HUES48 (cell line): ENCODE data around the gene RASA3.
"Not testable (repeated sequence)": the region's sequence is repeated elsewhere in the genome, so short reads cannot be mapped to it uniquely, and the experiment has no call there.

Source experiments
- H3K27ac ChIP-seq: one replicate; pipeline ENCODE4 v1.7.0; 2013; ENCODE audit warnings: low read depth, low read length, inconsistent platforms
- H3K27me3 ChIP-seq: 2 replicates; pipeline ENCODE4 v1.6.1; 2013; ENCODE audit warnings: mild to moderate bottlenecking, low read length; ENCODE audit not compliant: control insufficient read depth, insufficient read depth
- H3K36me3 ChIP-seq: 2 replicates; pipeline ENCODE4 v1.6.1; 2013; ENCODE audit warnings: low read length; ENCODE audit not compliant: control insufficient read depth, insufficient read depth
- H3K4me1 ChIP-seq: 2 replicates; pipeline ENCODE4 v1.6.1; 2013; ENCODE audit warnings: mild to moderate bottlenecking, low read length; ENCODE audit not compliant: control insufficient read depth, insufficient read depth
- H3K4me3 ChIP-seq: 2 replicates; pipeline ENCODE4 v1.5.1; 2013; ENCODE audit warnings: mild to moderate bottlenecking, low read depth, low read length
- H3K9ac ChIP-seq: 2 replicates; pipeline ENCODE4 v1.6.1; 2013; ENCODE audit warnings: mild to moderate bottlenecking, low read depth, low read length, moderate library complexity
- H3K9me3 ChIP-seq: 2 replicates; pipeline ENCODE4 v1.6.1; 2013; ENCODE audit warnings: low read length; ENCODE audit not compliant: control insufficient read depth, insufficient read depth

RASA3 gene

GRCh38 chr13:114109641-114110041 is 22.8 kb downstream of the RASA3 start:
- H3K27me3 ChIP-seq = no peaks in the 10 kb centered on the region
- no peaks in the 10 kb centered on the region for H3K9me3 ChIP-seq
- no peak overlapping the region for H3K4me3 ChIP-seq
- H3K36me3 ChIP-seq = no peaks in the 10 kb centered on the region
- no peak overlapping the region for H3K27ac ChIP-seq
- peaks cover 34% of the 10 kb centered on the region for H3K4me1 ChIP-seq
- no peak overlapping the region for H3K9ac ChIP-seq

- Histone ChIP-seq H3K9me3 (no peaks in the 10 kb centered on the region), H3K4me1 (peaks cover 34% of the 10 kb centered on the region), H3K36me3 (no peaks in the 10 kb centered on the region), H3K27me3 (no peaks in the 10 kb centered on the region), H3K27ac (no peak overlapping the region), H3K4me3 (no peak overlapping the region), H3K9ac (no peak overlapping the region)
These were observed 23.5 kb downstream of the RASA3 start for GRCh38 chr13:114108894-114109293.

GRCh38 chr13:114108141-114108761 is 24.2 kb downstream of the RASA3 start:
- Histone ChIP-seq H3K36me3 (no peaks in the 10 kb centered on the region), H3K27ac (no peak overlapping the region), H3K4me3 (no peak overlapping the region), H3K4me1 (peaks cover 34% of the 10 kb centered on the region), H3K9me3 (no peaks in the 10 kb centered on the region), H3K27me3 (no peaks in the 10 kb centered on the region), H3K9ac (no peak overlapping the region)

- Histone ChIP-seq H3K27ac (no peak overlapping the region), H3K4me1 (peaks cover 28% of the 10 kb centered on the region), H3K27me3 (no peaks in the 10 kb centered on the region), H3K4me3 (no peak overlapping the region), H3K9me3 (no peaks in the 10 kb centered on the region), H3K36me3 (no peaks in the 10 kb centered on the region), H3K9ac (no peak overlapping the region)
These were observed 24.7 kb downstream of the RASA3 start for GRCh38 chr13:114107686-114108081.

GRCh38 chr13:114106991-114107685 is 25.3 kb downstream of the RASA3 start:
- H3K9ac ChIP-seq = no peak overlapping the region
- H3K27ac ChIP-seq = no peak overlapping the region
- peaks cover 22% of the 10 kb centered on the region for H3K4me1 ChIP-seq
- H3K4me3 ChIP-seq = no peak overlapping the region
- H3K27me3 ChIP-seq = no peaks in the 10 kb centered on the region
- H3K36me3 ChIP-seq = no peaks in the 10 kb centered on the region
- H3K9me3 ChIP-seq = no peaks in the 10 kb centered on the region

- H3K4me3 ChIP-seq = no peak overlapping the region
- H3K9ac ChIP-seq = no peak overlapping the region
- H3K36me3 ChIP-seq = no peaks in the 10 kb centered on the region
- H3K27me3 ChIP-seq = no peaks in the 10 kb centered on the region
- no peak overlapping the region for H3K27ac ChIP-seq
- peaks cover 16% of the 10 kb centered on the region for H3K4me1 ChIP-seq
- H3K9me3 ChIP-seq = no peaks in the 10 kb centered on the region
These were observed 25.9 kb downstream of the RASA3 start for GRCh38 chr13:114106526-114106925.

- Histone ChIP-seq H3K4me1 (peaks cover 15% of the 10 kb centered on the region), H3K27me3 (no peaks in the 10 kb centered on the region), H3K27ac (no peak overlapping the region), H3K9ac (no peak overlapping the region), H3K36me3 (no peaks in the 10 kb centered on the region), H3K4me3 (no peak overlapping the region), H3K9me3 (no peaks in the 10 kb centered on the region)
These were observed 26.8 kb downstream of the RASA3 start for GRCh38 chr13:114105521-114106225.

- Histone ChIP-seq H3K4me3 (no peak overlapping the region), H3K27ac (no peak overlapping the region), H3K9ac (no peak overlapping the region), H3K9me3 (no peaks in the 10 kb centered on the region), H3K27me3 (no peaks in the 10 kb centered on the region), H3K4me1 (peaks cover 10% of the 10 kb centered on the region), H3K36me3 (no peaks in the 10 kb centered on the region)
These were observed 27.5 kb downstream of the RASA3 start for GRCh38 chr13:114104655-114105520.

GRCh38 chr13:114103801-114104654 is 28.4 kb downstream of the RASA3 start:
- H3K36me3 ChIP-seq = no peaks in the 10 kb centered on the region
- H3K27me3 ChIP-seq = no peaks in the 10 kb centered on the region
- no peak overlapping the region for H3K4me3 ChIP-seq
- H3K9me3 ChIP-seq = no peaks in the 10 kb centered on the region
- H3K9ac ChIP-seq = no peak overlapping the region
- no peak overlapping the region for H3K27ac ChIP-seq
- H3K4me1 ChIP-seq = peaks cover 2% of the 10 kb centered on the region; the same call in 1 of the 2 replicates

GRCh38 chr13:114103289-114103621 is 29.2 kb downstream of the RASA3 start:
- H3K27me3 ChIP-seq, H3K27ac ChIP-seq, H3K36me3 ChIP-seq, H3K9ac ChIP-seq, H3K4me1 ChIP-seq, H3K4me3 ChIP-seq, H3K9me3 ChIP-seq: not testable (repeated sequence)
